AML-193 (cell line): ENCODE data around the gene MCM8.

ENCODE experiments used
- DNase-seq, 2 experiments: peaks; one replicate each; lab custom pipeline; 2025; lab: John Stamatoyannopoulos, UW

MCM8 gene

GRCh38 chr20:5950271-5951031 is at the start of gene MCM8, which contains the start of gene TRMT6:
Gene MCM8, plus strand, starts transcription at chr20:5950652. Its CDS starts 1,364 bp downstream, at chr20:5952016.
Gene TRMT6, minus strand, starts transcription at chr20:5950533. Its CDS starts 128 bp downstream, at chr20:5950405.
- peak; percentile 96 to 97 for DNase-seq

DNA sequence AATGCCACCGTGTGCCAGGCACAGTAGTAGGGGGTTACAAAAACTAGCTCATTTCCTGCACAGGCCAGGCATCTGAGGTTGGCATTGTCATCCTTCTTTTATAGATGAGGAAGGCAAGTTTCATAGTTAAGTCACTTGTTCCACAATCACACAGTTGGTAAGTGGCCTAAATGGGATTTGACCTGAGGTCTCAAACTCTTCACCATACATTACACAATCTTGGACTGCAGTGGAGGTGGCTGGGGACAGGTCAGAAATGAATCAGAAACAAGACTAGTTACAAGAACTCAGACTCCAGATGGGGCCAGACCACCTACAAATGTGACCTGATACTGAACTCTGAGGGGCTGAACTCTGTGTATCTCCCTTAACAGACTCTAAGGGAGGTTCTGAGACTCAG is 49.5 kb upstream of the MCM8 start:
- DNase-seq: no peak

GRCh38 chr20:5908981-5909380 is 41.5 kb upstream of the MCM8 start:
- no peak for DNase-seq

DNA sequence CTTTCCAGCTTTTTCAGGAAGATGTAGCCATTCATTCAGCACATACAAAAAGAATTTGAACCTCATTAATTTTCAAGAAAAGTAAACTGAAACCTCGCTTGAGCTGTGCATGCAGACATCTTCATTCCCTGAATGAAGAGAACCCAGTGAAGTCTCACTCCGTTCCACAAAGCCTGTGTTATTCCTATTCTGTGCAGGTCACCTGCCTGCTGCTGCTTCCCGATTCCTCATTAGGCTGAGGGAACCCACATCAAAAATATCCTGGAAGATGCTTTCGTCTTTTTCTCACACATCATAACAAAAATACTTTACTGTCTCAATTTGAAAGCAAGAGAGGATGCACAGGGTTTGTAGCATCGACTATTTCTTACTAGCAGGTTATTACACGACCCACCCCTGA is 40.3 kb upstream of the MCM8 start:
- no peak for DNase-seq

DNA sequence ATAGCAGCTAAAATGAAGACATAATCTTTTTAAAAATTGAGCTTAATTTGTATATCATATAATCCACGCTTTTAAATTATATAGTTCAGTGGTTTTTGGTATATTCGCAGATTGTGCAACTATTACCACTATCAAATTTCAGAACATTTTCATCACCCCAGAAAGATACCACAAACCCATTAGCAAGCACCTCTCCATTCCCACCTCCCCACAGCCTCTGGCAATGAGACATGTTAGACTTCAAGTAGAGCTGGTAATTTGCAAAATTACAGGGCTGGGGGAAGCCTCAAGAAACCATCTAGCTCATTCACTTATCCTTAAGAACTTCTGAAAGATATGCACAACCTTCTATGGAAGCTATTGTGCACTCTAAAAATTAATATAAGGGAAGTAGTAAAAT is 37.3 kb upstream of the MCM8 start:
- DNase-seq: peak; percentile 9 to 36

- DNase-seq: no peak
These were observed 35.6 kb upstream of the MCM8 start for GRCh38 chr20:5914859-5915258.

DNA sequence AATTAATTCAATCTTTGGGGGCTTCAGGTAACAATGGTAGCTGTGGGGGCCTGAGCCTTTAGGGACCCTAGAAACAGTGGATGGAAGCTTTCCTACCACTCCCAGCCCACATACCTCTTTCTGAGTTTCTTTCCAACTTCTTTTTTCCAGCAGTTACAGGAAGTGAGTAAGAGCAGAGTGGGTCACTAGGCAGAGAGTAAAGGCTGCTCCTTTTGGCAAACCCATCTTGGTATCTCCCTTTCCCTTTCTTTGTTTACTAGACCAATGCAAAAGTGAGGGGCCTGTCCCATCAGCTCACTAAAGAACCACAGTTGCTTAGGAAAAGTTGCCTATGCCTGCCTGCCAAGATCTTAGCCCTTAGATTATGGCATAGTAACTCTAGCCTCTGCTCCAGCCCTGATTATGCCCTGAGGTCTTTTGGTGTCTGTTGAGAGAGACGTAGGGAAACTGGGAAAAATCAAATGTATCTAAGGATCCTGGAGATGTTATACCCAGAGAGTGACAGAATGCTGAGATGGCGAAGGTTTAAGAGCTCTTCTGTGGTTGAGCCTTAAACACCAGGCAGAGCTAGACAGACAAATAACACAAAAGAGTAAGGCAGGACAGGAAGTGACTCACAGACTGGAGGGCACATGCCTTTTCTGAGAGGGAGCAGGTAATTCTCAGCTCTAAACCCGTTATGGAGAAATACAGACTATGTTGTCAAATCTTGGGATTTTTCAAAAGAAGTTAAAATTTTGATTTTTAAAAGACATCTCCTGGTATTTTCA is 31.4 kb upstream of the MCM8 start:
- peak; percentile 38 to 40 for DNase-seq

- DNase-seq: no peak
These were observed 30.6 kb upstream of the MCM8 start for GRCh38 chr20:5919626-5920544.

GRCh38 chr20:5920581-5920980 is 29.9 kb upstream of the MCM8 start:
- DNase-seq: no peak

DNA sequence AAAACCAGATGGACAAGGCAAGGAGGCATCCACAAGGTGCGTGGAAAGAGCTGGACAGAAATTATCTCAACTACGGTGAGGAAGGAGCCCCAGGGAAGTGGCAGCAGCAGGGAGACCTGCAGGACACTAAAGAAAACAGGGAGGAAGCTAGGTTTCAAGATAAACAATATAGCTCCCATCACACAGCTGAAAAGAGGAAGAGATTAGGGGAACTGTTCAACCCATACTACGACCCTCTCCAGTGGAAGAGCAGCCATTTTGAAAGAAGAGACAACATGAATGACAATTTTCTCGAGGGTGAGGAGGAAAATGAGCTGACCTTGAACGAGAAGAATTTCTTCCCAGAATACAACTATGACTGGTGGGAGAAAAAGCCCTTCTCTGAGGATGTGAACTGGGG is 27.0 kb upstream of the MCM8 start:
- DNase-seq: peak in 1 of 2 experiments; percentile 13

GRCh38 chr20:5925551-5925950 is 24.9 kb upstream of the MCM8 start:
- DNase-seq: no peak

GRCh38 chr20:5927749-5928462 is 22.5 kb upstream of the MCM8 start:
- DNase-seq: no peak

DNA sequence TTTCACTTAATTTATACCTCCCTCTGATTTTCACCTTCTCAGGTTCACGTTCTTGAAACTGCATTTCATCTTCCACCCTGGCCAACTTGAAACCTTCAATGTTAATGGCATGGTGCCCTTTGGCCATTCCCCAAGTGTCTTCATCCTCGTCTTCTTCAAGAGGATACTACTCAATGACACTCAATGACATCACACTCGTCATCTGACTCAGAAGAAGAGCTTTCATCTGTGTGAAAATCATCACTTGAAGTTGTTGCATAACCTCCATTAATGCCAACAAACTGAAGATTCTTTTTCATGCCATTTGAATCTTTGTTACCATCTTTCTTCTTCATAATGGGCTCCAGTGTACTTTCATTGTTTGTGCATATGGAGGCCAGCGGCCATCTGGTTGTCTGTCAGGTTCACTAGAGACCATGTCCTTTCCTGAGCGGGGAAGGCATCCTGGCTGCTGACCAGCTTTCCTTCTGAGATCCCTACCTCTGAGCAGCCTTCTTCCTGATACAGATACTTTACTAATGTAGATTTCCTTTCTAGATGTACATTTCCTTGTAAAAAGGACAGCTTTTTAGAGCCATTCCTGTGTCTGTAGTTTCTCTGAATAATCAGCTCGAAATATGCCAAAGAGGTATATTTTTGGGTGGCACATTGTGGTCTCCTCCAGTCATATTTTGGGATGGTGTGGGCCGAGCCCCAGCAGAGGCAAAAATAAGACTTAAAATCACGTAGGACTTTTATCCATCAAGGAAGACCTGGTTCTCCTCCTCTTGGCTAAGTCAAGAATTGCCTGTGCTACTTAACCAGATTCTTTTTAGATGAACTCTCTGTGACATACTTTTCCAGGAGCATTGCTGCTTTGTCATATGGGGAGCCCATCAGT is 21.4 kb upstream of the MCM8 start:
- no peak for DNase-seq

GRCh38 chr20:5931411-5931810 is 19.0 kb upstream of the MCM8 start:
- no peak for DNase-seq

- no peak for DNase-seq
These were observed 17.7 kb upstream of the MCM8 start for GRCh38 chr20:5932796-5933195.

DNA sequence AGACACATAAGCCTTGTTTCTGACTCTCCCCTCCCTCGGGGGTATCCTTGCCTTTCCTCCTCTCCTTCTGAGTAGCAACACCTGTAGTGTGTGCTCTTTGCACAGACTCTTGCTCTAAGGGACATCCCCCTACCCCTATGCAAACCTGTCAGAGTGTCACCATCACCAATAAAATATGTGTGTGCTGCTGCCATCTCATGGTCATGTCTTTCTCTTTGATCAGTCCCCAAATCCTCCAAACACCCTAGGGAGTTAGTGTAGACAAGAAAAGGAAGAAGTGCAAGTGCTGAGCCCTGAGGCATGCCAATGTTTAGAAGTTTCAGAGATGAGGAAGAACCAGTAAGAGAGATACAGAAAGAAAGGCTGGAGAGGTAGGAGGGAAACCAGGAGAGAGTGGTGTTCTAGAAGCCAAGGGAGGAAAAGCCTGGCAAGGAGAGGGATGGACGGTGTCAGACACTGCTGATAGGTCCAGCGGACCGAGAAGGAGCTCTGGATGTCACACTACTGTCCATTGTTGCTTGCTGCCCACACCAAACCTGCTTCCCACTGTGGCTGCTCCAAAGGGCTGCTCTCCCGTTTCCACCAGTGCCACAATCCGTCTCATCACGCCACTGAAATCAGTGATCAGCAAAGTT is 16.5 kb upstream of the MCM8 start:
- DNase-seq: peak; percentile 67 to 75

- no peak for DNase-seq
These were observed 15.1 kb upstream of the MCM8 start for GRCh38 chr20:5935384-5935783.

GRCh38 chr20:5936238-5936637 is 14.2 kb upstream of the MCM8 start:
- no peak for DNase-seq

DNA sequence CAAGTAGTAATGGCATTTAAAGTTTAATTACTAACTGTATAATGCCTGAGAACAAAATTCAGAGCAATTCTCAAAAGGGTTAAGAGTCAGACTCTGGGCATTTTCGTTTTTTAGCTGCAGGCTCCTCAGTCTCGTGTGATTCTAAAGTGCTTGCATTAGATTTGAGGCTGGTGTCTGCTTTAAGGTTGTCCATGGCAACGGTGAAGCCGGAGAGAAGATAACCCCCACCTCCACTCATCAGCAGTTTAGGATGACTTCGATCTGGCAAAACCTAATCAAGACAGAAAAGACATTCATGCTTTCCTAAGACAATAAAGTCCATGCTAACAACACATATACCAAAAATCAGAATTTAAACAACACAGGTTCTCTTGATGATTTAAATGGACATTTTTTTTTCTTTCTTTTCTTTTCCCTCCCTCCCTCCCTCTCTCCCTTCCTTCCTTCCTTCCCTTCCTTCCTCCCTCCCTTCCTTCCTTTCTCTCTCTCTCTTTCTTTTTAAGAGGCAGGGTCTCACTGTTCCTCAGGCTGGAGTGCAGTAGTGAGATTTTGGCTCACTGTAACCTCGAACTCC is 11.9 kb upstream of the MCM8 start:
- DNase-seq: no peak

DNA sequence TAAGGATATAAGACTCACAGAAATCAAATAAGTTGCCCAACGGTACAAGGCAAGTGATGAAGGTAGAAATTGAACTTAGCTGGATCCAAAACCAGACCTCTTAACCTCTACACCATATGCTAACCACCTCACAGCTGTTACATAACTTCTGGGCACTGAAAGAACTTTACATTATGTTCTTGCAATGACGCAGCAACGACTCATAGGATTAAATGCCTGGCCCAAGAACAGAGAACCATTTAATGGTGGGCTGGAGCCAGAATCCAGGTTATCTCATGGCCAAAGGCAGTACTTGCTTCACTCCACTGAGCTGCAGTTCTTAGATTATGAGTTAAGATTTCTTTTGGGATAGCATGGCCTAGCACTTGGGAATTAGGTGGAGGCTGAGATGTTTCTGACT is 4.5 kb upstream of the MCM8 start:
- DNase-seq: peak in 1 of 2 experiments; percentile 6
